Right atrium auricular region (tissue), 2 donors: Measurements from ENCODE around the gene COPZ2. TPM values are rescaled to one million over a fixed set of nuclear protein-coding genes. Genes with fewer than 3 reads are reported as not detected.

ENCODE experiments used
- DNase-seq: peaks from one replicate; pipeline ENCODE4 v3.0.0-alpha.2; 2019; ENCODE audit warnings: low spot score
- H3K27ac ChIP-seq, 2 donors: fragments of 200-600 bp; sonication (generic); 1 replicate in 1 of 2; 2 replicates in 1 of 2; pipeline ENCODE4 v1.5.1; 2016 to 2019
- H3K27me3 ChIP-seq, 2 donors: fragments of 200-600 bp; sonication (generic); one replicate each; pipeline versions ENCODE4 v1.5.1 to v1.6.0; 2017 to 2019
- H3K36me3 ChIP-seq: fragments of 200-600 bp; sonication (generic); one replicate; pipeline ENCODE4 v1.5.1; 2016
- H3K4me1 ChIP-seq, 2 donors: fragments of 200-600 bp; sonication (generic); one replicate each; pipeline versions ENCODE4 v1.5.1 to v1.6.0; 2017 to 2019
- H3K4me3 ChIP-seq, 2 donors: fragments of 200-600 bp; sonication (generic); 1 replicate in 1 of 2; 2 replicates in 1 of 2; pipeline ENCODE4 v1.5.1; 2017 to 2019; ENCODE audit warnings: mild to moderate bottlenecking in 1 of 2, moderate library complexity in 1 of 2
- H3K9me3 ChIP-seq, 2 donors: fragments of 200-600 bp; sonication (generic); one replicate each; pipeline ENCODE4 v1.5.1; 2019
- CTCF ChIP-seq, 2 donors: fragments of 200-600 bp; sonication (generic); IDR thresholded peaks; one replicate each; pipeline ENCODE4 v1.5.1; 2019; ENCODE audit warnings: antibody characterized with exemption in 2 of 2
- total RNA-seq, 2 donors: library from RNA; depleted of rRNA; stranded (reverse); fragments of >200 nt; gene quantifications; one replicate each; pipeline ENCODE4 v1.1.0, GENCODE V29; 2016

COPZ2 gene
- total RNA-seq, 2 donors from 2014 or later, result 43.5 to 48.1 TPM

GRCh38 chr17:48066192-48066591 lies 28.6 kb upstream of the COPZ2 start:
- Histone ChIP-seq H3K36me3 (peaks cover 72% of the 10 kb centered on the region), H3K27ac (peak overlapping the region in 1 of 2 donors; percentile 22), H3K9me3 (no peaks in the 10 kb centered on the region), H3K4me1 (peaks cover 0 to 32% of the 10 kb centered on the region in 2 donors), H3K4me3 (no peak overlapping the region), H3K27me3 (no peaks in the 10 kb centered on the region)
- no peak for TF ChIP-seq CTCF (IDR thresholded peaks at IDR 0.05)
- no peak for DNase-seq

GRCh38 chr17:48064638-48065037 lies 27.0 kb upstream of the COPZ2 start:
- Histone ChIP-seq H3K9me3 (no peaks in the 10 kb centered on the region), H3K4me3 (no peak overlapping the region), H3K36me3 (peaks cover 78% of the 10 kb centered on the region), H3K4me1 (peaks cover 0 to 46% of the 10 kb centered on the region in 2 donors), H3K27me3 (no peaks in the 10 kb centered on the region), H3K27ac (peak overlapping the region in 1 of 2 donors; percentile 11)
- no peak for DNase-seq
- TF ChIP-seq CTCF (IDR thresholded peaks at IDR 0.05), result no peak

GRCh38 chr17:48062273-48062672 lies 24.7 kb upstream of the COPZ2 start:
- no peaks in the 10 kb centered on the region for H3K27me3 ChIP-seq
- no peak for DNase-seq
- no peak overlapping the region for H3K4me3 ChIP-seq
- no peaks in the 10 kb centered on the region for H3K9me3 ChIP-seq
- H3K36me3 ChIP-seq, result peaks cover 87% of the 10 kb centered on the region
- no peak overlapping the region for H3K27ac ChIP-seq
- peaks cover 0 to 62% of the 10 kb centered on the region in 2 donors for H3K4me1 ChIP-seq
- TF ChIP-seq CTCF (IDR thresholded peaks at IDR 0.05), result no peak

- no peak for TF ChIP-seq CTCF (IDR thresholded peaks at IDR 0.05)
- Histone ChIP-seq H3K36me3 (peaks cover 91% of the 10 kb centered on the region), H3K27ac (no peak overlapping the region), H3K9me3 (no peaks in the 10 kb centered on the region), H3K4me1 (peaks cover 0 to 71% of the 10 kb centered on the region in 2 donors), H3K27me3 (no peaks in the 10 kb centered on the region), H3K4me3 (no peak overlapping the region)
- DNase-seq, result no peak
Observed at GRCh38 chr17:48060249-48060648, 22.7 kb upstream of the COPZ2 start.

- Histone ChIP-seq H3K27ac (no peak overlapping the region), H3K4me3 (no peak overlapping the region), H3K36me3 (peaks cover 83% of the 10 kb centered on the region), H3K4me1 (peaks cover 0 to 71% of the 10 kb centered on the region in 2 donors), H3K27me3 (no peaks in the 10 kb centered on the region), H3K9me3 (no peaks in the 10 kb centered on the region)
- no peak for TF ChIP-seq CTCF (IDR thresholded peaks at IDR 0.05)
- no peak for DNase-seq
Observed at GRCh38 chr17:48059125-48059668, 21.6 kb upstream of the COPZ2 start.
